OCI-LY3 (cell line): ENCODE measurements around the gene RHOXF2.

ENCODE experiments used
- H2AFZ ChIP-seq: fragments of 200-600, 300-600 bp; shearing (Covaris generic); 2 replicates; pipeline ENCODE4 v1.6.0; 2014; ENCODE audit warnings: antibody characterized with exemption, low read depth, low read length
- H3K27ac ChIP-seq: fragments of 200-600, 300-600 bp; sonication (generic); 2 replicates; pipeline ENCODE4 v1.5.1; 2014; ENCODE audit warnings: mild to moderate bottlenecking, low read length, moderate library complexity, mixed read lengths
- H3K27me3 ChIP-seq: fragments of 200-600, 300-600 bp; sonication (generic); 2 replicates; pipeline ENCODE4 v1.6.1; 2014; ENCODE audit warnings: low read depth, low read length, mixed read lengths
- H3K36me3 ChIP-seq: fragments of 200-600, 300-600 bp; sonication (generic); replicated peaks from 2 replicates; pipeline ENCODE3; 2014; ENCODE audit warnings: low read depth, low read length, mixed read lengths
- H3K4me1 ChIP-seq: fragments of 300-600, 200-600 bp; sonication (generic); 2 replicates; pipeline ENCODE4 v1.6.1; 2014; ENCODE audit warnings: low read length, mixed read lengths
- H3K4me2 ChIP-seq: fragments of 200-600, 300-600 bp; sonication (generic); 2 replicates; pipeline ENCODE4 v1.6.1; 2014; ENCODE audit warnings: low read length, mixed read lengths
- H3K4me3 ChIP-seq: fragments of 300-600, 200-600 bp; sonication (generic); 2 replicates; pipeline ENCODE4 v1.5.1; 2014; ENCODE audit warnings: antibody characterized with exemption, mild to moderate bottlenecking, low read length, moderate library complexity
- H3K79me2 ChIP-seq: fragments of 300-600, 200-600 bp; shearing (Covaris generic); 2 replicates; pipeline ENCODE4 v1.6.1; 2014; ENCODE audit warnings: mild to moderate bottlenecking, low read length, mixed read lengths
- H3K9ac ChIP-seq: fragments of 300-600, 200-600 bp; shearing (Covaris generic); 2 replicates; pipeline ENCODE4 v1.6.0; 2014; ENCODE audit warnings: mild to moderate bottlenecking, low read length, moderate library complexity
- H3K9me3 ChIP-seq: fragments of 200-600, 300-600 bp; shearing (Covaris generic); 2 replicates; pipeline ENCODE4 v1.6.1; 2014; ENCODE audit warnings: low read length, mixed read lengths; ENCODE audit not compliant: insufficient read depth
- H4K20me1 ChIP-seq: fragments of 200-600, 300-600 bp; sonication (generic); 2 replicates; pipeline ENCODE4 v1.6.1; 2016; ENCODE audit warnings: low read length, mixed read lengths; ENCODE audit not compliant: insufficient read depth
- EZH2phosphoT487 ChIP-seq: fragments of 200-600 bp; shearing (Covaris generic); IDR thresholded peaks from 2 replicates; pipeline ENCODE4 v1.6.1; 2018; ENCODE audit warnings: antibody characterized with exemption, mixed run types, low read depth
- TF ChIP-seq, protein P1 (sequence below): fragments of 200-600, 300-600 bp; sonication (generic); IDR thresholded peaks from 2 replicates; pipeline ENCODE4 v1.5.1; 2014; ENCODE audit warnings: antibody characterized with exemption, low read length, low read depth

Gene RHOXF2

DNA sequence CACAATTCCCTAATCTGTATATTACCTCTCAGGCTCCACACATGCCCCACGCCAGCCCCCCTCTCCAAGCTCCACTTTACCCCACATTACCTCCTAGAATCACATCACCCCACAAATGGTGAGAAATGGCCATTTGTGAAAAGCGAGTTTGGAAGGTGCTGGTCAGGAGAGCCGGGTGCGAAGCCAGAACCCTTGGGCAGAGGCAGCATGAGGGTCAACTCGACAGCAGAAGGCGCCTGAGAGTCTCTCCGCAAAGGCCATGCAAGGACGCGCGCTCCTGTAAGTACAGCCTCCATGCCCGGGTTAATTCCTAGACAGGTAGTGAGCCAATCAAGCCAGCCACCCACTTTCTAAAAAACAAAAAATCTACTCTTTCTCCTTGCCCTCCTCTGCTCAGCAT lies 42.4 kb downstream of the RHOXF2 start:
- no peak overlapping the region for H3K27ac ChIP-seq
- no peaks in the 10 kb centered on the region for H3K27me3 ChIP-seq
- no peaks in the 10 kb centered on the region for H3K79me2 ChIP-seq
- H3K4me3 ChIP-seq = no peak overlapping the region
- no peak overlapping the region for H3K4me2 ChIP-seq
- H4K20me1 ChIP-seq = no peaks in the 10 kb centered on the region
- TF ChIP-seq, protein P1, sequence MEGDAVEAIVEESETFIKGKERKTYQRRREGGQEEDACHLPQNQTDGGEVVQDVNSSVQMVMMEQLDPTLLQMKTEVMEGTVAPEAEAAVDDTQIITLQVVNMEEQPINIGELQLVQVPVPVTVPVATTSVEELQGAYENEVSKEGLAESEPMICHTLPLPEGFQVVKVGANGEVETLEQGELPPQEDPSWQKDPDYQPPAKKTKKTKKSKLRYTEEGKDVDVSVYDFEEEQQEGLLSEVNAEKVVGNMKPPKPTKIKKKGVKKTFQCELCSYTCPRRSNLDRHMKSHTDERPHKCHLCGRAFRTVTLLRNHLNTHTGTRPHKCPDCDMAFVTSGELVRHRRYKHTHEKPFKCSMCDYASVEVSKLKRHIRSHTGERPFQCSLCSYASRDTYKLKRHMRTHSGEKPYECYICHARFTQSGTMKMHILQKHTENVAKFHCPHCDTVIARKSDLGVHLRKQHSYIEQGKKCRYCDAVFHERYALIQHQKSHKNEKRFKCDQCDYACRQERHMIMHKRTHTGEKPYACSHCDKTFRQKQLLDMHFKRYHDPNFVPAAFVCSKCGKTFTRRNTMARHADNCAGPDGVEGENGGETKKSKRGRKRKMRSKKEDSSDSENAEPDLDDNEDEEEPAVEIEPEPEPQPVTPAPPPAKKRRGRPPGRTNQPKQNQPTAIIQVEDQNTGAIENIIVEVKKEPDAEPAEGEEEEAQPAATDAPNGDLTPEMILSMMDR = no peak
- TF ChIP-seq EZH2phosphoT487 = no peak
- H3K36me3 ChIP-seq = no peaks in the 10 kb centered on the region
- H3K4me1 ChIP-seq = no peaks in the 10 kb centered on the region
- H2AFZ ChIP-seq = no peak overlapping the region
- no peak overlapping the region for H3K9ac ChIP-seq
- no peaks in the 10 kb centered on the region for H3K9me3 ChIP-seq

DNA sequence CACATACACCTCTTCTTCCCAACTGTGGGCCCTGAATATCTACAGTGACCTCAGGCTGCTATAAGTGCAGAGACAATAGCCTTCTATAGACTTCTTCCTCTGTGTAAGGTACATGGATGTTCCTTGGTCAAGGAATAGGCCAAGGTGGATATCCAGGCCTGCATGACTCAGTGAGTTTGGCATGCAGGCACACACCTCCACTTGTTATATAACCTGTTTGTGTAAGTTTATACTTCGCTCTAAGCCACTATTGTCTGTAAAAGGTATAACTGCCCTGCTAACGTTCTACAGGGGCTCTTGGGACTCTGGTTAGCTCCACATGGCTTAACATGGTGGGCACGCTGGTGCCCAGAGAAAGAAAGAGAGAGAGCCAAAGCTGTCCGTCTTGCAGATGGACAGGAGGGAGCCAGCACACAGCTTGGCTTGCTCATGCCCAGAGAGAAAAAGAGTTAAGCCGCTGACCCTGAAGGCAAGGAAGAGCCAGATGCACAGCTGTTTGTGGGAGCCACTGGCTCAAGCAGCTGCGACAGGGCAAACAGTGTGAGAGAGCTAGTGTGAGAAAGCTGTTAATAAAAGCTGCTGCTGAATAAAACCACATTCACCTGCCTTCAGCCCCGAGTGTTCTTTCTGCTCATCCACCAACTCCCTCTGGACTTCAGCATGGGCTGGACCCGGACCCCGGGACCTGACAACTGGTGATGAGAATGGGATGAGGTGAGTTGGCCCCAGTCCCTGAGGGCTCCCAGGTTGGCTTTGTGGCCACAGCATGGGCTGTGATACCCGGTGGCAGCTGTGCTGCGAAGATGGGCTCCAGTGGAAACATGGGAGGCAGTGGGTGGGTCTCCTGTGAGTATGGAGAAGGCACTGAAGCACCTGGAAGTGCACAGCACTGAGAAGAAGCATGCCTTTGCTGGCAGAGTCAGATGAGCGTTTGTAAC lies 47.7 kb downstream of the RHOXF2 start:
- Histone ChIP-seq H3K36me3 (no peaks in the 10 kb centered on the region), H3K4me1 (no peaks in the 10 kb centered on the region), H3K9me3 (no peaks in the 10 kb centered on the region), H3K9ac (no peak overlapping the region), H3K4me2 (no peak overlapping the region), H2AFZ (no peak overlapping the region), H3K27ac (no peak overlapping the region), H3K4me3 (no peak overlapping the region), H3K79me2 (no peaks in the 10 kb centered on the region), H4K20me1 (no peaks in the 10 kb centered on the region), H3K27me3 (no peaks in the 10 kb centered on the region)
- TF ChIP-seq, protein P1 = no peak
- no peak for TF ChIP-seq EZH2phosphoT487

DNA sequence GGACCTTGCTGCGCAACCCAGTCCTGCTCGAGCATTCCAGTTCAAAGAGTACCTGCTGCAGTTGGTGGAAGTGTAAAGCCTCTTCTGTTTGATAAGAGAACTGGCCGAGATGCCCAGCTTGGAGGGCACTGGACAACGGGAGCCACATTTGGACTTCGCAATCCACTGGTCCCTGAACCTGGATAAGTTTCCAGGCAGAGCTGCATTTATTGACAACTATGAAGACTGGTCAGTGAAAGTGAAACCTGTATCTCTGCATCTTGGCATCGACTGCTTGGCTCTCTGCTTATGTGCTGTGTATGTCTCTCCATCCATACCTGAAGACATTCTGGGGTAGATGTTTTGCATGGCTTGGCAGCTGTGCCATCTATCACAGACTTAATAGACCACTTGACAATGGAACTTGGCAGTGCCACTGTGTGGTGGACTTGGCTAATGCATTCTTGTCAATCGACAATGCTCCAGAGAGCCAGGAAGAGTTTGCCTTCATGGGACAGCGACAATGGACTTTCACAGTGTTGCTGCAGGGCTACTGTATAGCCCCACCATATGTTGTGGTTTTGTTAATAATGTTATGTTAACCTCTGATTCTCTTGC lies 48.7 kb downstream of the RHOXF2 start:
- H3K4me3 ChIP-seq = no peak overlapping the region

More for the DNA sequence above, 48.7 kb downstream of the RHOXF2 start:
- Histone ChIP-seq H3K9me3 (no peaks in the 10 kb centered on the region), H3K9ac (no peak overlapping the region), H2AFZ (no peak overlapping the region), H3K27me3 (no peaks in the 10 kb centered on the region), H3K4me2 (no peak overlapping the region), H3K4me1 (no peaks in the 10 kb centered on the region), H3K36me3 (no peaks in the 10 kb centered on the region), H3K27ac (no peak overlapping the region), H4K20me1 (no peaks in the 10 kb centered on the region), H3K79me2 (no peaks in the 10 kb centered on the region)
- TF ChIP-seq EZH2phosphoT487 = no peak
- TF ChIP-seq, protein P1 = no peak
